ENCODE results near the gene SERTM2.
"Not testable (repeated sequence)": the region's sequence is repeated elsewhere in the genome, so short reads cannot be mapped to it uniquely, and the experiment has no call there.

The SERTM2 gene

DNA sequence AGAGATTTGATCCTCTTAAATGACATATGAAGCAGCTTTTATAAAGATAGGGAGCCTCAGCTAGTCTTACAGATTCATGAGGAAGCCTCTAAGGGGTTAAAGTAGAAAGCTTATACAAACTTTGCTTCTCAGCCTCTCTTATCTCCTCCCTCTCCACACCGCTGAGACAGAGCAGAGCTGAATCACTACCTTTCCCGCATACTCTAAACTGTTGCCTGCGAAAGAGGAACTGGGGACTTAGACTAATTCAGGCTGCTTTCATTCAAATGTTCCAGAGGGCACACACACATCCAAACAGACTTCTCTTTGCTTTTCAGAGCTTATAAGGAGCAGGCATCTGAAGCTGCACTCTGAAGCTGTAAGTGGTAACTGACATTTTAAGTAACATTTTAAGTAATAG, at the start of gene SERTM2:
Gene SERTM2 (plus strand): TSS at position 169 of the 400 bp plus-strand sequence. CDS start 7,213 bp downstream, outside the sequence.
- no peak for FAIRE-seq

DNA sequence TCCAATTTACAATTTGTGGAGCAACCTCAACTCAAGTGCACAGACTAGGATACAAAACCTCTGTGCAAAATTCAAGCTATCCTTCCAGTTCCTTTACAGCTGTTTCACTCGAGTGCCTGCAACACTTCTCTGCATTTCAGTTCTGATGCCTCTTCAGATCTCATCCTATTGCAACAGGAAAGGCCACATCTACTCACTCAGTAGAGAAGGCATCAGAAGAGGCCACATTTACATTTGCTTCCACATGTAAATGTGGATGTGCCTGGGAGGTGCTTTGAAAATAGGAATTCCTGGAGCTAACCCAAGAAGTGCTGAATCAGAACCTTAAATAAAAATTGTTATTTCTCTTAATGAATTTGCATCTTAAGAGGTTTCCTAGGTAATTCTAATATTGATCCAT, 45.8 kb upstream of the SERTM2 start:
- no peak for FAIRE-seq

DNA sequence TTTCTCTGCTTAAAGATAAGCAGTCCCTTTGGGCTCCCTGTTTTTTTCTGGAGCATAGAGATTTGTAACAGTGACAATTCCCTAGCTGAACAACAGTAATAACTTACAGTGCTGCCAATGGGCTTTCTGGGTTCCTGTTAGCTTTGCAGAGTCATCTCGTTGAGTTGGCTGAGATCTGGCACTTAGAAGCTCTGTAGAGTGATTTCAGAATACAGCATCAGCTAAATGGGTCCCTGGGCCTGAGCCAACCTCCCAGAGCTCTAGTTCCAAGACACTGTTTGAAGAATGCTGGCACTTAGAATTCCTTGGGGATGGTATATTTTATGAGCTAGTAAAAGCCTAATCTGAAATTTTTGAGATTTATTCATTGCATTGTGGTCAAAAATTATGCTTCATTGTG, 43.5 kb upstream of the SERTM2 start:
- no peak for FAIRE-seq

DNA sequence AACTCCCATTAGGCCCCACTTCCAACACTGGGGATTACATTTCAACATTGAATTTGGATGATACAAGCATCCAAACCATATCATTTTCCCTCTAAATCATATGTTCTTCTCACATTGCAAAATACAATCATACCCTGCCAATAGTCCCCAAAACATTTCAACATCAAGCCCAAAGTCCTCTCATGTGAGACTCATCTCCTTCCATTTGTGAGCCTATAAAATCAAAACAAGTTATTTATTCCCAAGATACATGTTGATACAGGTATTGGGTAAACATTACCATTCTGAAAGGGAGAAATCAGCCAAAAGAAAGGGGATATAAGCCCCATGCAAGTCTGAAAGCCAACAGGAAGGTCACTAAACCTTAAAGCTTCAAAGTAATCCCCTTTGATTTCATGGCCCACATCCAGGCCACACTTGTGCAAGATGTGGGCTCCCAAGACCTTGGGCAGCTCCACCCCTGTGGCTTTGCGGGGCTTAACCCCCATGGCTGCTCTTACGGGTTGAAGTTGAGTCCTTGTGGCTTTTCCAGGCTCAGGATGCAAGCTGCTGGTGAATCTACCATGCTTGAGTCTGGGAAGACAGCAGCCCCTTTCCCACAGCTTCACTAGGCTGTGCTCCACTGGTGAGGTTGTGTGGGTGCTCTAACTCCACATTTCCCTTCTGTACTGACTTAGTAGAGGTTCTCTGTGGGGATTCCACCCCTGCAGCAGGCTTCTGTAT, 40.6 kb upstream of the SERTM2 start:
- FAIRE-seq, result no peak

DNA sequence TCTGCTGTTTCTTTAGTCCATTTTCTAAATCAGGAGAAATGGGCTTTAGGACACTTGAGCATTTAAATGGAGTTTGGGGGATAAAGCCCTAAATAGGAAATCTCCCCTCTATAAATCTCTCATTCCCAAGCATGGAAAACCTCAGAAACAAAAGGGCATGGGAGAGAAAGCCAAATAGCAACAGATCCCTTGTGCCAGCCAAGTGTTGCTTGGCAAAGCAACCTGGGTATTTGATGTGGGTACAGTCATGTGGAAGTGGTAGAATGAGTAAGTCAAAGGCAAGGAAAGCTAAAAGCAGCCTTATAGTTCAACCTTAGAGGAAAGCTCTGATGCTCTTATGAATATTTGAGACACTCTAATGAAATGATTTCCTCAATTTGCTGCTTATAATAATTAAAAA, 29.5 kb upstream of the SERTM2 start:
- no peak for FAIRE-seq

DNA sequence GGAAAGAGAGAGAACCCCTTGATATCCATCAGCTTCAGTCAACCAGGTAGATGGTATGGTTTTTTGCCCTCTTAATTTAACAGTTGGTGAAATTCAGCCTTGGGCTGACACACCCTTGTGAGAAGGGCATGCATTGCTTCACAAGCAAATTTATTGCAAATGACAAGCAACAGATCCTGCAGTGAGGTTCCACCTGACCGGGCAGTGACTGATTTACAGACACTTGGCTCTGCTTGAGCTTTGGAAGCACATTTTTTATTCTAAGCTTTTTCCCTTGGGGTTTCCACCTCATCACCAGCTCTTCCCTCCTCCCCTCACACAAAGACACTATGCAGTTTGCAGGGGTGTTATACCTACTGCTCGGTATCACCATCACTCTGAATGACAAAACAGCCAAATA, 28.3 kb upstream of the SERTM2 start:
- no peak for FAIRE-seq

DNA sequence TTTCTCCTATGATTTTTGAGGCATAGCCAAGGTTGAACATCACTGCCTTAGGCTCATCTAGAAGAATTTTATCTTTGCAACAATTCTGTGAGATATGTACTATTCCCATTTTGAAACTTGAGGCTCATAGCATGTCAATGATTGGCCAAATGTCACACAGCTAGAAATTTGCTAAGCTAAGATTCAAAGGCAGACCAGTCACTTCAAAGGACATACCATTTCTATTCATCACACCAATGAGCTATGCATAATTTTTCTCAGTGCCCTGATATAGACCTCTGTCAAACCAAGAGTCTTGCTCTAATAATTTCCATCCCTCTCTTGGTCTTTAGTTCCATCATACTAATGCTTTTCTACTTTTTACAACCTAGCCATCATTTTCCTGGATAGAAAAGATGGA, 27.6 kb upstream of the SERTM2 start:
- no peak for FAIRE-seq

DNA sequence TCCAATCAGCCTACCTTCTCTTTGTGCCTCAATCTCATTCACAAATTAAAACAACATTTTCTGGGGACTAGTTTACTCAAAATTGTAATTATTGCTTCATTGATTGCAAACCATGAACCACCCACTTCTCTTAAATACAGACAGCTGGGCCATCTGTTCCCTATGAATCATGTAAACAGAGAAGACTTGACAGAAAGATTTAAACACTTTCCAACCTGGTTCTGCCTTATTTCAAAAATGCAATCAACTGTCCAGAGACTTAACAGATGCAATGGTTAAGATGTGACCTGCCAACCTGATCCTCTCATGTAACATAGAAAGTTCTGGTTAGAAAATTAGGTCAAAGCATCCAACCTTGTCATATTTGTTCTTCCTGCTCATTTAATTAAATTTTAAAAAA, 20.8 kb upstream of the SERTM2 start:
- FAIRE-seq, result no peak

DNA sequence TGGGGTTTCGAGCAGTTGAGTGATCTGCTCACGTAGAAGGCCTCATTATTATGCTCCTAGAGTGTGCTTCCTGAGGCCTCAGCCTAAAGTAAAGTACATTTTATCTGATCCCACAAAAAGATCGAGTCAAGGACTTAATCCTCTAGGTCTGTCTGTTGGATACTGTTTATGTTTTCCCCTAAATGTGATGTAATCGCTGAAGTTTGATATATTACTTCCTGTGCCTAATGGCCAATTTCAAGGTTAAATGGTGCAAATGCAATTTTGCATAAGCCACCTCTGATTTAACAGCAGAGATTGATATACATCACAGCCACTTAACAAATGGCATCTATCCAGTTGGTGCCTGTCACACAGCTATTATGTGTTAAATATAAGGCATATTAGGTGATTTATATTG, 19.4 kb upstream of the SERTM2 start:
- no peak for FAIRE-seq

DNA sequence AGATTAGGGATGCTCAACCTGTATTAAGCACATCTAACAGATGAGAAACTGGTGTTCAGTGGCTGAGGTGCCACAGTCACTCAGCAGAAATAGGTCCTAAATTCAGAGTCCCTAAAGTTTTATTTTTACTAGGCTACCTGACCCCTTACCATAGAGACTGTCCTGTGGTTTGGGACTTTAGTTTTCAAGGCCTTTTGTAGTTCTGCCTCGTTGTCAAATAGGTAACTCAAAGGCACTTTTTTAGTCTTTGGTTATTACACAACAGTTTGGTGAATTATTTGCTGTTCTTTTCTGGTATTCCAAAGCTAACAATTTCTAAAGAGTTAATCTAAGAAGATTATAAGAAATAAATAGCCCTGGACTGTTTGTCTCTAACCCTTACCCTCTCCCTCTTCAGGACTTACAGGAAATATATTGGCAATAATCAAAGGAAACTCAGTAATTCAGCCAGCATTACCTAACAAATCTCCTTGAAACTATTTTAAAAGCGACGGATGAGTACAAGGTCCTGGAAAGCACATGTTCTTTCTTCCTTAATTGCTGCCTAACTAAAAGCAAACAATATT, 12.8 kb upstream of the SERTM2 start:
- no peak for FAIRE-seq

DNA sequence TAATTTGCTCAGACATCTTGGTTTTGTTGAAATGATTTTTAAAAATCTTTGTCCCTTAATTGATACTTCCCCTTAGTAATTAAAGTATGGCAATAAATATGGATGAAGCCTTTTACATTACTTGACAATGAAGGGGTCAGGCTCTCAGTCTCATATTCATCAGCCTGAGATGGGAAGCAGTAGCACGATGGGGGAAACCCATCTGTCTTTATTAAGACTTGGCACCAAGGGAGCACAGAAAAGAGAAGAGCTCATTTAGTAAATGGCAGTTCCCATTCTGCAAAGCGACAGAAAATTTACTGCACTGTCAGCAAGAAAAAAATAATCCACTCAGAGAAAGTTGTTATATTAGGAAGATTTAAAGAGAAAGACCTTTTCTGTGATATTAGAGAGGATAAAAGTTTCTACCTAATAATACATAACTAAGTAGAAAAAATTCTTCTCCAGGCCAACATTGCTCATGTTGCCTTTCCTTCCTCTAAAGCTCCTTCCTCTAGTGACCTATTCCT, 7.9 kb upstream of the SERTM2 start:
- no peak for FAIRE-seq

DNA sequence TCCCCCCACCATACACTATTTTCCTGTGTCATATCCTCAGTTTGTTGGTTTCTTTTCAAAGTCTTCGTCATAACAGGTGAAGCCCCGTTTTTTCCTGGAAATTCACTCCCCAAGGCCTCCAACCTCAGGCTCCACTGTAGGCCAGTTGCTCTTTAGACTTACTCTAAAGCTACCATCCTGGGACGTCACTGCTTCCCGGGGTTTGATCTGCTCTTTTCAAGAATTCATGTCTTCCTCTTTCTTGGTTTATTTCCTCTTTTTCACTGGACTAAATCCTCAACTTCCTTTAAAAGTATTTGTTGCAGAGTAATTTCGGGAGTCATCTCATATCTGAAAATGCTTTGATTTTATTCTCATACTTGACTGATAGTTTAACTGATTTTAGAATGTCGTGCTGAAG, 6.5 kb upstream of the SERTM2 start:
- FAIRE-seq, result no peak

DNA sequence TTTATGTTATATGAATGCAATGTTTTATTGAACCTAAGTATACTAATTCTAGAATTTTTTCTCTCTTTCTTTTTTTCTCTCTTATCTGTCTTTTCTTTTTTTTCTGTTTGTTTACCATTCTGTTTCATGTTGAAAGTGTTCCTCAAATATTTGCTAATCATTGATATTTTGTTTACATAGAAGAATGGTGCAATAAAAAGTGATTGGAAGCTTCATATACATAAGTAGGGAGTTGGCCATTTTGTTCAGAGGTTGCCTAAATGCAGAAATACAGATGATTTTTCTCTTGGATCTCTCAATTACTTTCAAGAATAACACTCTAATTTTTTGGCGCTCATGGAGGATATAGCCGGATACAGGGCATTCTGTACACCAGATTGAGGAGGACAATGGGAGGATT, 5.7 kb upstream of the SERTM2 start:
- FAIRE-seq, result no peak

DNA sequence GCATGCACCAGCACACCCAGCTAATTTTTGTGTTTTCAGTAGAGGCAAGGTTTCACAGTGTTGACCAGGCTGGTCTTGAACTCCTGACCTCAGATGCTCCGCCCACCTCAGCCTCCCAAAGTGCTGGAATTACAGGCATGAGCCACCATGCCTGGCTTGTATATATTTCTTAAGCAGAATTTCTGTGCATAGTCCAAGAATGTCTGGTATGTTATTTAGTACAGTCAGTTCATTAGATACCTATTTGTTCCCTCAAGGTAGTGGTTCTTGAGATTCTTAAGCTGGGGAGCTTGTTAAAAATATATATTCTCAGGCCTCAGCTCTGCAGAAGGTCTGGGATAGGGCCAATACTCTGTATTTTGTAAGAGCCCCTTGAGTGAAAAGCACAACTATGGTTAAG, 4.6 kb upstream of the SERTM2 start:
- FAIRE-seq, result no peak

DNA sequence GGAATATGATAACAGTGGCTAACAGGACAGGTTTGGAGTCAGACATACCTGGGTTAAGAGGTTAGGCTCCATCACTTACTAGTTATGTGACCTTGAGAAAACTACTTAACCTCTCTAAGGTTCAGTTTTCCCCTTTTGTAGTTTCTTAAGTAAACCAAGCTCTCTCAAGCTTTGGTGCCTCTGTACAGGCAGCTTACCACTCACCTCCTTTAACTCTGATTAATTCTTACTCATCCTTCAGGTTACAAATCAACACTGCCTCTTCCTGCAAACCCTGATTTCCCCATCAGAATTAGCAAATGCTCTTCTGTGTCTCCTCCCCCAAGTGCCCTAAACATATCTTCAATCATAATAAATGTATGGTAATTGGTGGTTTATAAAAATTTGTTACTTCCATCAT, 3.5 kb upstream of the SERTM2 start:
- FAIRE-seq, result no peak

DNA sequence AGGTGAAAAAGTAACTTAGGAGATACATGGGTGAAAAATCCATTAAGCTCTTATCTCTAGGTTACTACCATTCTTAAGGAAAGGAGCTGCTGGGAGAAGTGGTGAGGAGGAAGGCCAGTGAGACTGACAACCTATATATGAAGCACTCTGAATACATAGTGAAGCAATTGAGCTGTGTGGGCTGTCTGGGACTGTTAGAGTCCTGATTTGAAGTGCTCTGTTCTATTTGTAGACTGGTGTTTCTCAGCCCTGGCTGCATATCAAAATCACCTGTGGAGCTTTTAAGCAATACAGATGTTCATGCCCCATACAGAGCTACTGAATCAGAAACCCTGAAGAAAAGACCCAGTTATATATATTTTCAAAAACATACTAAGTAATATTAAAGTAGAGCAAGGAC, 3.9 kb downstream of the SERTM2 start:
- FAIRE-seq, result no peak

DNA sequence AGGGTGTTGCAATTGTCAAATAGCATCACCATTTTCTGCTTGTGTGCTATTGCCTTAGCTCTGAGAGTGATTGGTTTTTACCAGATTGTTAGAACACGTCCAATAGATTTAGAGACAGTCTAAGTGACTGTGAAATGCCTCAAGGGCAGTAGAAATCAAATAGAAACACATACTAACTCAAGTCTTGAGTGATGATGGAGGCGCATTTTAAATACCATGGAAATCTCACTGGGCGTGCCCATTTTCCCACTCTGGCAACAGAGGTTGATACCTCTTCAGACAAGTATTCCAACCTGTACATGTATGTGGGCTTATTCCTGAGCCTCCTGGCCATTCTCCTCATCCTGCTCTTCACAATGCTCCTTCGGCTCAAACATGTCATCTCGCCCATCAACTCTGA, 7.2 kb downstream of the SERTM2 start:
- no peak for FAIRE-seq

DNA sequence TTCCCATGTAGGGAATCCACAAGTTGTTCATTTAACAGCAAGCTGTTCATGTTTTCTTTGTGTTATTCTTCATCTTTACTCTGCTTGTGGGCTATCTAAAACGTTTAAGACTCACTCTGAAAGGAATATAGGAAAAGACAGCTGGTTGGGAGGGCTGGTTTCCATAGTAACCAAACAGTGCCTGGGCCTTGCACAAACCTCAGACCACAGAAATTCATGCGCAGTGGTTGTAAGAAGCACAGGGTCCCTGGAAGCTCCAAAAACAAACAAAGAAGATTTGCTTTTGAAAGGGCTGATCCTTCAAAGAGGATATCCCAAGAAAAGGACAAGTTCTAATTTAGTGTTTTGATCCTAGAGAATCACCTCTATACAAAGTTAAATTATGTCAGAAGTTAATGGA, 7.8 kb downstream of the SERTM2 start:
- FAIRE-seq, result no peak

DNA sequence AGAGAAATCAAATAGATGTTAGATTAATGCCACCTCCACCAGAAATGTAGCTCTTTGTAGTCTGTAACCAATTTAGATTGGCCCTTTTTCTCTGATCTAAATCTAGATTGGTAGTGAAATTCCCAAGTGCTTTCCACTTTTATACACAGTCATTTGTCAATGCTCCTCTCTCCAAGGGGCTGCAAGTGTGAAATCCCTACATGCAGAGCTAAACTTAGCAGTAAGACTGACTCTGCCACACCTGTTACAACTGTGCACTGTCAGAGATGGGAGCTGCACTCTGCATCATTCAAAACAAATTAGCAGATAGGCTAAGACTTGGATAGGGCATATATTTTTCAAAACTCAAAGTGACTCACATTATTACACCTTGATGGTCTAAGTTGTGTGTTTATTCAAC, 9.1 kb downstream of the SERTM2 start:
- no peak for FAIRE-seq

DNA sequence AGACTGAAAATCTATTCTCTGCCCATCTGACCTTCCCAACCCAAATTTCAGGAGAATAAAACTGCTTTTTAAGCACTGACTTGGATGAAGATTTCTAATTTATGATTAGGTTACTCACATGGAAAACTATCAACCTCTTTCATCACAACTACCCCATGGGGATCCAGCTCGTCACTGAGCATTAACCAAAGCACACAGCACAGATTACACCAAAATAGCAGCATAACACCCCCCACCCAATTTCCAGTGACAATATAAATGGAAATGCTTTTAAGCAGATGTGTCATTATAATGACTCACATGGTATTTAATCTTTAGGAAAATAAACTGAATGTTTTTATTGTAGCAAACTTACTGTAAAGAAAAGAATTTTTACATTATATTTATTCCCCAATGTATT, 9.7 kb downstream of the SERTM2 start:
- FAIRE-seq, result no peak

DNA sequence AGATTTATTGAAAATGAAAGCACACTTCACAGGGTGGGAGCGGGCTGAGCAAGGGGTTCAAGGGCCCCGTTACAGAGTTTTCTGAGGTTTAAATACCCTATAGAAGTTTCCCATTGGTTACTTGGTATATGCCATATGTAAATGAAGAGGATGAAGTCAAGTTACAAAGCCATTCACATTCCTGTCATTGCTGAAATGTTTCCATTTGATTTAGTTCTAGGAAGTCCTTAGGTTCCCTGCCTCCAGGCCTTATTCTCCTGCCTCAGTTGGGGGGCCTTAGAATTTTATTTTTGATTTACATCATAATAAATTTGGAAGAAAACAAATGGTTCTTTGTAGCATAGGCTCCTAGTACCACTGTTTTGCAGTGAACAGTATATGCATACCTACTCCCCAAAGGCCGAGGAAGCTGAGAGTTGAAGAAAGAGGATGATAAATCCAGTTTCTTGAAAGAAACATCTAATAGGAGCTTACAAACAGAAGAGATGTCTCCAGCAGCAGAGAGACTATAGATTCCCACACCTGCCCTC, 31.8 kb downstream of the SERTM2 start:
- FAIRE-seq, result no peak

DNA sequence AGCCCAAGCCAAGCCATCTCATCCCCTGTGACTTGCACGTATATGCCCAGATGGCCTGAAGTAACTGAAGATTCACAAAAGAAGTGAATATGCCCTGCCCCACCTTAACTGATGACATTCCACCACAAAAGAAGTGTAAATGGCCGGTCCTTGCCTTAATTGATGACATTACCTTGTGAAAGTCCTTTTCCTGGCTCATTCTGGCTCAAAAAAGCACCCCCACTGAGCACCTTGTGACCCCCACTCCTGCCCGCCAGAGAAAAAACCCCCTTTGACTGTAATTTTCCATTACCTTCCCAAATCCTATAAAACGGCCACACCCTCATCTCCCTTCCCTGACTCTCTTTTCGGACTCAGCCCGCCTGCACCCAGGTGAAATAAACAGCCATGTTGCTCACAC, 37.8 kb downstream of the SERTM2 start:
- not testable (repeated sequence) for FAIRE-seq

DNA sequence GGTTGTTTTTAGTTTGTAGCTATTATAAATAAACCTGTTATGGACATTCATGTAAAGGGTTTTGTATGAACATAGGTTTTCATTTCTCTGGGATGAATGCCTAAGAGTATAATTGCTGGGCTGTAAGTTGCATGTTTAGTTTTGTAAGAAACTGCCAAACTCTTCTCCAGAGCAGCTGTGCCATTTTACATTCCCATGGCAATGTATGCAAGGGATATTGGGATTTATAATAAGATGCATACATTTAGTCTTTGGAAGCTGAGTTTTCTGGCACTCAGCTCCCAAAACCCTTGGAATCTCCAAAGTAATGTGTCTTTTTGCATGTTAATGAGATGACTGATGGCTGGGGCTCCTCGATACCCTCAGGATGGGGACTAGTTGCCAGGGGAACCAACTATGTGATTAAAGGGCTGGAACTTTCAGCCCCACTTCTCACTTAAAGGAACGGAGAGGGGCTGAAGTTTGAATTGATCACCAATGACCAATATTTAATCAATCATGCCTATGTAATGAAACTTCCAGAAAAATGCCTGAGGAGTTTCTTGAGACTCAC, 44.0 kb downstream of the SERTM2 start:
- FAIRE-seq, result no peak

DNA sequence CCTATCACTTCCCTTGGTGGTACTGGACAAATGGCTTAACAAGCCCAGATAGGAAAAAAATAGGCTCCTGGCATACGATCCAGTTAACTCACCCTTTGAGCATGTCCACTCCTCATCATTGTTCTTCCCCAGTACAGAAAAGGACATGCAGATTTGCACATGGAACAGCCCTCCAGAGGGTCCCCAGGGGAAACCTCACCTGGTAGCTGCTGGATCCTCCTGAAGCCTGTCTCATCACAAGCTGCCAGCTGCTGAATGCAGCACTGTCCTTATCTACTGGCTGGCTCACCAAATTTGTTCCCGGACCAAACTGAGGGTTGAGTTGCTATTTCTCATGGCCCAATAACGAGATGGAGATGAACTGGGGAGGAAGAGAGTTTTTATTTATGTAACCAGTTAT, 49.4 kb downstream of the SERTM2 start:
- no peak for FAIRE-seq

Data from TTC549 (cell line).